Colonic mucosa (tissue), 4 donors: ENCODE measurements around the gene RAB2B. TPM values are rescaled to one million over a fixed set of nuclear protein-coding genes. Genes with fewer than 3 reads are reported as not detected.
A peak's percentile ranks its signal among the peaks of the same experiment; 100 is the strongest.

ENCODE experiments used
- DNase-seq: peaks from one replicate; pipeline ENCODE4 v3.0.0-alpha.2; 2020
- H3K27ac ChIP-seq: fragments of 200-600 bp; one replicate; pipeline ENCODE4 v1.8.0; 2021
- H3K27me3 ChIP-seq: fragments of 200-600 bp; one replicate; pipeline ENCODE4 v1.8.0; 2021
- H3K36me3 ChIP-seq: fragments of 200-600 bp; one replicate; pipeline ENCODE4 v1.8.0; 2021
- H3K4me1 ChIP-seq: fragments of 200-600 bp; one replicate; pipeline ENCODE4 v1.8.0; 2021; ENCODE audit warnings: mild to moderate bottlenecking
- H3K4me3 ChIP-seq: fragments of 200-600 bp; one replicate; pipeline ENCODE4 v1.8.0; 2021
- H3K9ac ChIP-seq, 2 donors: one replicate each; pipeline ENCODE4 v1.7.0; 2013; ENCODE audit warnings: control low read depth in 2 of 2, low read depth in 2 of 2, low read length in 2 of 2
- H3K9me3 ChIP-seq: fragments of 200-600 bp; one replicate; pipeline ENCODE4 v1.8.0; 2021
- CTCF ChIP-seq: fragments of 200-600 bp; IDR thresholded peaks from one replicate; pipeline ENCODE4 v1.8.0; 2022; ENCODE audit warnings: antibody characterized with exemption, mild to moderate bottlenecking
- intact Hi-C: fragments of 100-400 bp; cut with DNase I; formaldehyde crosslinking; loops from one replicate; pipeline ENCODE4 v1.14.1; 2022
- total RNA-seq, 2 donors: library from RNA; stranded (reverse); fragmentation: NEBNext Ultra II Directional in 1 of 2; extraction: Animal tissue kit (Norgen Biotek cat#: 25700) in 1 of 2; gene quantifications; one replicate each; pipeline ENCODE4 v1.2.1, GENCODE V29; 2021
- donor health status: healthy.
- donor health status: DM: no; HTN: no; CAD: no.
- donor health status: DM: no; HTN: no; CAD: no.

RAB2B gene
- total RNA-seq, 2 donors from 2014 or later: 12.9 to 15.4 TPM

GRCh38 chr14:21521501-21521900, 44.7 kb upstream of the RAB2B start:
- no peak for TF ChIP-seq CTCF
- no peaks in the 10 kb centered on the region for H3K9me3 ChIP-seq
- DNase-seq: no peak
- no peaks in the 10 kb centered on the region for H3K4me1 ChIP-seq
- intact Hi-C loops: no loop called here
- H3K4me3 ChIP-seq: no peak overlapping the region
- H3K27me3 ChIP-seq: no peaks in the 10 kb centered on the region
- no peak overlapping the region for H3K9ac ChIP-seq
- H3K27ac ChIP-seq: no peak overlapping the region
- H3K36me3 ChIP-seq: no peaks in the 10 kb centered on the region

GRCh38 chr14:21520767-21521166, 44.0 kb upstream of the RAB2B start:
- intact Hi-C loops: no loop called here
- no peaks in the 10 kb centered on the region for H3K27me3 ChIP-seq
- DNase-seq: no peak
- H3K9ac ChIP-seq: no peak overlapping the region
- no peaks in the 10 kb centered on the region for H3K4me1 ChIP-seq
- no peak for TF ChIP-seq CTCF
- no peak overlapping the region for H3K4me3 ChIP-seq
- no peaks in the 10 kb centered on the region for H3K9me3 ChIP-seq
- no peaks in the 10 kb centered on the region for H3K36me3 ChIP-seq
- H3K27ac ChIP-seq: no peak overlapping the region

- Histone ChIP-seq H3K36me3 (no peaks in the 10 kb centered on the region), H3K9ac (no peak overlapping the region), H3K27me3 (no peaks in the 10 kb centered on the region), H3K27ac (no peak overlapping the region), H3K9me3 (no peaks in the 10 kb centered on the region), H3K4me3 (no peak overlapping the region), H3K4me1 (no peaks in the 10 kb centered on the region)
- no peak for TF ChIP-seq CTCF
- intact Hi-C loops: no loop called here
- DNase-seq: no peak
These were observed 42.0 kb upstream of the RAB2B start for GRCh38 chr14:21518725-21519124.

- intact Hi-C loops: no loop called here
- Histone ChIP-seq H3K27ac (no peak overlapping the region), H3K4me3 (no peak overlapping the region), H3K4me1 (peaks cover 9% of the 10 kb centered on the region), H3K27me3 (no peaks in the 10 kb centered on the region), H3K36me3 (no peaks in the 10 kb centered on the region), H3K9ac (no peak overlapping the region), H3K9me3 (no peaks in the 10 kb centered on the region)
- TF ChIP-seq CTCF: no peak
- DNase-seq: no peak
These were observed 37.6 kb upstream of the RAB2B start for GRCh38 chr14:21514341-21514740.

GRCh38 chr14:21510735-21511657, 34.2 kb upstream of the RAB2B start, which contains the start of gene METTL3:
Gene METTL3 (minus strand): TSS chr14:21511340. CDS start chr14:21511223, 117 bp downstream.
- Histone ChIP-seq H3K9ac (peak within 1 kb of the TSS; percentile 72 to 88), H3K9me3 (no peaks in the 10 kb centered on the region), H3K4me1 (peaks cover 9% of the 10 kb centered on the region), H3K4me3 (peak within 1 kb of the TSS; percentile 79), H3K36me3 (no peaks in the 10 kb centered on the region), H3K27ac (peak within 1 kb of the TSS; percentile 81), H3K27me3 (no peaks in the 10 kb centered on the region)
- TF ChIP-seq CTCF: no peak
- peak; percentile 97 for DNase-seq
- intact Hi-C loops: no loop called here
